ENCODE measurements around the gene GNS.

DNA sequence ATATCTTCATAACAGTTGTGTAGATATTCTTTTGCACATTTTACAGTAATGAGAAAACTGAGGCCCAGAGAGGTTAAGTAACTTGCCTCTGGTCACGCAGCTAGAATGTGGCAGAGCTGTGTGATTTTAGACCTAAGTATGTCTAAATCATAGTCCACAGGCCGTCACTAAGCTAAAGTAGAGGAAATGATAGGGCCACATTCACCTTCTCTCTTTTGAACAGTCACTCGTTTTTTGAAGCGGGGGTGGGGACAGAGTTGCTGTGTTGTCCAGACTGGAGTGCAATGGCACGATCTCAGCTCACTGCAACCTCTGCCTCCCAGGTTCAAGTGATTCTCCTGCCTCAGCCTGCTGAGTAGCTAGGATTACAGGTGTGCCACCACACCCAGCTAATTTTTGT is 80.4 kb downstream of the GNS start:
- TF ChIP-seq EZH2 (IDR thresholded peaks at IDR 0.05; ENCODE audit: borderline replicate concordance, insufficient read depth, low read length, poor library complexity, severe bottlenecking) (no peak), EP300 (conservative IDR thresholded peaks at IDR 0.05; ENCODE audit: poor library complexity, severe bottlenecking) (no peak), POLR2AphosphoS5 (IDR thresholded peaks at IDR 0.05) (no peak), RAD21 (conservative IDR thresholded peaks at IDR 0.05) (no peak), TAF1 (IDR thresholded peaks at IDR 0.05; ENCODE audit: low read depth) (no peak), SMC3 (conservative IDR thresholded peaks at IDR 0.05; ENCODE audit: poor library complexity) (no peak), MXI1 (conservative IDR thresholded peaks at IDR 0.05; ENCODE audit: poor library complexity, severe bottlenecking) (no peak)
- TF ChIP-seq, protein P1, sequence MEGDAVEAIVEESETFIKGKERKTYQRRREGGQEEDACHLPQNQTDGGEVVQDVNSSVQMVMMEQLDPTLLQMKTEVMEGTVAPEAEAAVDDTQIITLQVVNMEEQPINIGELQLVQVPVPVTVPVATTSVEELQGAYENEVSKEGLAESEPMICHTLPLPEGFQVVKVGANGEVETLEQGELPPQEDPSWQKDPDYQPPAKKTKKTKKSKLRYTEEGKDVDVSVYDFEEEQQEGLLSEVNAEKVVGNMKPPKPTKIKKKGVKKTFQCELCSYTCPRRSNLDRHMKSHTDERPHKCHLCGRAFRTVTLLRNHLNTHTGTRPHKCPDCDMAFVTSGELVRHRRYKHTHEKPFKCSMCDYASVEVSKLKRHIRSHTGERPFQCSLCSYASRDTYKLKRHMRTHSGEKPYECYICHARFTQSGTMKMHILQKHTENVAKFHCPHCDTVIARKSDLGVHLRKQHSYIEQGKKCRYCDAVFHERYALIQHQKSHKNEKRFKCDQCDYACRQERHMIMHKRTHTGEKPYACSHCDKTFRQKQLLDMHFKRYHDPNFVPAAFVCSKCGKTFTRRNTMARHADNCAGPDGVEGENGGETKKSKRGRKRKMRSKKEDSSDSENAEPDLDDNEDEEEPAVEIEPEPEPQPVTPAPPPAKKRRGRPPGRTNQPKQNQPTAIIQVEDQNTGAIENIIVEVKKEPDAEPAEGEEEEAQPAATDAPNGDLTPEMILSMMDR (IDR thresholded peaks at IDR 0.05; ENCODE audit: poor library complexity, severe bottlenecking): no peak
- TF ChIP-seq, protein P2, sequence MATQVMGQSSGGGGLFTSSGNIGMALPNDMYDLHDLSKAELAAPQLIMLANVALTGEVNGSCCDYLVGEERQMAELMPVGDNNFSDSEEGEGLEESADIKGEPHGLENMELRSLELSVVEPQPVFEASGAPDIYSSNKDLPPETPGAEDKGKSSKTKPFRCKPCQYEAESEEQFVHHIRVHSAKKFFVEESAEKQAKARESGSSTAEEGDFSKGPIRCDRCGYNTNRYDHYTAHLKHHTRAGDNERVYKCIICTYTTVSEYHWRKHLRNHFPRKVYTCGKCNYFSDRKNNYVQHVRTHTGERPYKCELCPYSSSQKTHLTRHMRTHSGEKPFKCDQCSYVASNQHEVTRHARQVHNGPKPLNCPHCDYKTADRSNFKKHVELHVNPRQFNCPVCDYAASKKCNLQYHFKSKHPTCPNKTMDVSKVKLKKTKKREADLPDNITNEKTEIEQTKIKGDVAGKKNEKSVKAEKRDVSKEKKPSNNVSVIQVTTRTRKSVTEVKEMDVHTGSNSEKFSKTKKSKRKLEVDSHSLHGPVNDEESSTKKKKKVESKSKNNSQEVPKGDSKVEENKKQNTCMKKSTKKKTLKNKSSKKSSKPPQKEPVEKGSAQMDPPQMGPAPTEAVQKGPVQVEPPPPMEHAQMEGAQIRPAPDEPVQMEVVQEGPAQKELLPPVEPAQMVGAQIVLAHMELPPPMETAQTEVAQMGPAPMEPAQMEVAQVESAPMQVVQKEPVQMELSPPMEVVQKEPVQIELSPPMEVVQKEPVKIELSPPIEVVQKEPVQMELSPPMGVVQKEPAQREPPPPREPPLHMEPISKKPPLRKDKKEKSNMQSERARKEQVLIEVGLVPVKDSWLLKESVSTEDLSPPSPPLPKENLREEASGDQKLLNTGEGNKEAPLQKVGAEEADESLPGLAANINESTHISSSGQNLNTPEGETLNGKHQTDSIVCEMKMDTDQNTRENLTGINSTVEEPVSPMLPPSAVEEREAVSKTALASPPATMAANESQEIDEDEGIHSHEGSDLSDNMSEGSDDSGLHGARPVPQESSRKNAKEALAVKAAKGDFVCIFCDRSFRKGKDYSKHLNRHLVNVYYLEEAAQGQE (IDR thresholded peaks at IDR 0.05; ENCODE audit: borderline replicate concordance): no peak
